ENCODE results near the gene CTDSPL2. TPM values are rescaled to one million over a fixed set of nuclear protein-coding genes. Genes with fewer than 3 reads are reported as not detected.
"Not testable (repeated sequence)": the region's sequence is repeated elsewhere in the genome, so short reads cannot be mapped to it uniquely, and the experiment has no call there.

Gene CTDSPL2
- total and polyA plus RNA-seq, 4 experiments from 2014 or later = 33.5 to 74.4 (median 58.3) TPM

- ChIA-PET CTCF (ENCODE audit: partially characterized antibody) (interaction anchor here (1.0 to 2.6 kb wide), 4 partner anchors 14 to 31 kb away, joined by 3 to 12 read pairs (median 5); no protein-coding TSS in a partner anchor), POLR2A (ENCODE audit: partially characterized antibody) (interaction anchor here (1.3 kb wide), 1 partner anchor 14 kb away, joined by 3 read pairs; no protein-coding TSS in a partner anchor)
- H3K27ac Mint-ChIP-seq; intact Hi-C loops (cut with micrococcal nuclease); DNase-seq; H3K27ac ChIP-seq (ENCODE audit: low read depth, low read length); H3K27me3 ChIP-seq (ENCODE audit: insufficient read depth, low read length); H3K9me3 Mint-ChIP-seq; H3K9me3 ChIP-seq (ENCODE audit: control insufficient read depth in 1 of 2, low read length in 2 of 2); H3K36me3 ChIP-seq (ENCODE audit: insufficient read depth, low read length); H3K27me3 Mint-ChIP-seq; H3K4me3 Mint-ChIP-seq; H3K4me3 ChIP-seq (ENCODE audit: low read length in 2 of 2): not testable (repeated sequence)
- H3K4me1 Mint-ChIP-seq = peaks cover 13 to 39% (median 24%) of the 10 kb centered on the region in 4 donors
- H3K4me1 ChIP-seq (ENCODE audit: insufficient read depth, low read length) = peaks cover 17% of the 10 kb centered on the region
- H3K36me3 Mint-ChIP-seq = peaks cover 0 to 23% of the 10 kb centered on the region in 2 donors
Observed at GRCh38 chr15:44532275-44532674, 104.8 kb downstream of the CTDSPL2 start.

GRCh38 chr15:44532689-44533088 lies 105.3 kb downstream of the CTDSPL2 start:
- intact Hi-C loops (cut with micrococcal nuclease) = no loop called here
- no peak overlapping the region for H3K27ac ChIP-seq (ENCODE audit: low read depth, low read length)
- H3K27me3 Mint-ChIP-seq = no peaks in the 10 kb centered on the region

GRCh38 chr15:44535092-44535491 lies 107.7 kb downstream of the CTDSPL2 start:
- no peaks in the 10 kb centered on the region for H3K27me3 ChIP-seq (ENCODE audit: insufficient read depth, low read length)
- no peak for DNase-seq
- H3K9me3 ChIP-seq (ENCODE audit: control insufficient read depth in 1 of 2, low read length in 2 of 2) = no peaks in the 10 kb centered on the region
- H3K4me1 Mint-ChIP-seq = peaks cover 21 to 53% (median 33%) of the 10 kb centered on the region in 4 donors
- H3K4me3 Mint-ChIP-seq = peak overlapping the region; percentile 68 to 93 (median 87)
- H3K27me3 Mint-ChIP-seq = no peaks in the 10 kb centered on the region
- no peak overlapping the region for H3K27ac ChIP-seq (ENCODE audit: low read depth, low read length)
- ChIA-PET CTCF (ENCODE audit: partially characterized antibody) (interaction anchor here (1.0 kb wide), 1 partner anchor 11 kb away, joined by 5 read pairs; no protein-coding TSS in a partner anchor), POLR2A (ENCODE audit: partially characterized antibody) (no interaction called here)
- H3K4me3 ChIP-seq (ENCODE audit: low read length in 2 of 2) = no peak overlapping the region
- no peaks in the 10 kb centered on the region for H3K36me3 ChIP-seq (ENCODE audit: insufficient read depth, low read length)
- peak overlapping the region in 6 of 7 donors; percentile 38 to 91 (median 84) for H3K27ac Mint-ChIP-seq
- H3K9me3 Mint-ChIP-seq = no peaks in the 10 kb centered on the region
- peaks cover 29% of the 10 kb centered on the region for H3K4me1 ChIP-seq (ENCODE audit: insufficient read depth, low read length)
- H3K36me3 Mint-ChIP-seq = peaks cover 3 to 30% of the 10 kb centered on the region in 2 donors
- intact Hi-C loops (cut with micrococcal nuclease) = loop anchor here (5.0 kb wide), 2 partner anchors 127 to 192 kb away; partner anchors contain the start of gene SPG11

More at GRCh38 chr15:44532689-44533088, 105.3 kb downstream of the CTDSPL2 start:
- peak overlapping the region in 2 of 8 donors; percentile 36 to 52 for H3K4me3 Mint-ChIP-seq
- peaks cover 0 to 24% of the 10 kb centered on the region in 2 donors for H3K36me3 Mint-ChIP-seq
- no peak for DNase-seq
- H3K4me1 Mint-ChIP-seq = peaks cover 13 to 40% (median 24%) of the 10 kb centered on the region in 4 donors
- no peaks in the 10 kb centered on the region for H3K9me3 ChIP-seq (ENCODE audit: control insufficient read depth in 1 of 2, low read length in 2 of 2)
- H3K9me3 Mint-ChIP-seq = no peaks in the 10 kb centered on the region
- H3K27ac Mint-ChIP-seq = peak overlapping the region in 4 of 7 donors; percentile 18 to 79 (median 74)
- H3K36me3 ChIP-seq (ENCODE audit: insufficient read depth, low read length) = no peaks in the 10 kb centered on the region
- no peak overlapping the region for H3K4me3 ChIP-seq (ENCODE audit: low read length in 2 of 2)
- H3K4me1 ChIP-seq (ENCODE audit: insufficient read depth, low read length) = peaks cover 17% of the 10 kb centered on the region
- no peaks in the 10 kb centered on the region for H3K27me3 ChIP-seq (ENCODE audit: insufficient read depth, low read length)
- CTCF ChIA-PET (ENCODE audit: partially characterized antibody) = interaction anchor here (1.0 to 2.6 kb wide), 4 partner anchors 13 to 31 kb away, joined by 3 to 12 read pairs (median 5); no protein-coding TSS in a partner anchor
- POLR2A ChIA-PET (ENCODE audit: partially characterized antibody) = interaction anchor here (1.3 kb wide), 1 partner anchor 14 kb away, joined by 3 read pairs; no protein-coding TSS in a partner anchor

DNA sequence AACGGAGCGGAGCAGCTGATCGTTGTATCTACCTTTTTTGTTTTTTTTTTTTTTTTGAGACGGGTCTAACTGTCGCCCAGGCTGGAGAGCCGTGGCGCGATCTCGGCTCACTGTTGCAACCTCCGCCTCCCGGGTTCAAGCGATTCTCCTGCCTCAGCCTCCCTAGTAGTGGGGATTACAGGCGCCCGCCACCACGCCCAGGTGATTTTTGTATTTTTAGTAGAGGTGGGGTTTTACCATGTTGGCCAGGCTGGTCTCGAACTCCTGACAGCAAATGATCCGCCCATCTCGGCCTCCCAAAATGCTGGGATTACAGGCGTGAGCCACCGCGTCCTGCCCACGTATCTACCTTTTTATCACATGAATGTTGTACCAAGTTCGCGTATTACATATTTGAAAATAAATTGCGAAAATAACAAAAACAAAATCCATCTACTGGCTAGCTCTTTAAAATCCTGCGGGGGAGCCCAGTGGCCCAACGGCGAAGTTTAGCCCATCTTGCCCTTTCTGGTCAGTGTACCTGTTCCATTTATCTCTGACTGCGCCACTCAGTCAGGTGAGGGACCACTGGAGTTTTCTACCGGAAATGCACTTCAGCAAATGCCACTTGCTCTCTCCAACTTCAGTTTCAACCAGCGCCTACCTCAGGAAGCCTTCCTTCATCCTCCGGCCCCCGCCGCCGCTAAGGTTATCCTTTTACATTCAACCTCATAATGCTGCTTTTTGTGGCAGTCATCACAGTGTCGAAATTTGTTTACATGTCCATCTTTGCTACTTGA lies 108.3 kb downstream of the CTDSPL2 start:
- no peaks in the 10 kb centered on the region for H3K27me3 ChIP-seq (ENCODE audit: insufficient read depth, low read length)
- Mint-ChIP-seq H3K4me3 (peak overlapping the region; percentile 83 to 96 (median 92)), H3K4me1 (peaks cover 26 to 56% (median 36%) of the 10 kb centered on the region in 4 donors), H3K9me3 (no peaks in the 10 kb centered on the region), H3K36me3 (peaks cover 3 to 35% of the 10 kb centered on the region in 2 donors), H3K27ac (peak overlapping the region; percentile 88 to 97 (median 95)), H3K27me3 (no peaks in the 10 kb centered on the region)
- intact Hi-C loops (cut with micrococcal nuclease) = loop anchor here (1.0 to 5.0 kb wide), 6 partner anchors 19 to 663 kb away; partner anchors contain the start of genes CTDSPL2, GOLM2 and SPG11
- DNase-seq = peak; percentile 20 to 39 (median 25)
- H3K4me3 ChIP-seq (ENCODE audit: low read length in 2 of 2) = peak overlapping the region; percentile 65 to 71
- H3K9me3 ChIP-seq (ENCODE audit: control insufficient read depth in 1 of 2, low read length in 2 of 2) = no peaks in the 10 kb centered on the region
- POLR2A ChIA-PET (ENCODE audit: partially characterized antibody) = interaction anchor here (2.8 kb wide), 1 partner anchor 175 kb away, joined by 14 read pairs; the partner anchor contains the start of genes B2M and PATL2
- CTCF ChIA-PET (ENCODE audit: partially characterized antibody) = interaction anchor here (1.0 kb wide), 1 partner anchor 10 kb away, joined by 5 read pairs; no protein-coding TSS in a partner anchor
- peaks cover 34% of the 10 kb centered on the region for H3K4me1 ChIP-seq (ENCODE audit: insufficient read depth, low read length)
- H3K36me3 ChIP-seq (ENCODE audit: insufficient read depth, low read length) = no peaks in the 10 kb centered on the region
- H3K27ac ChIP-seq (ENCODE audit: low read depth, low read length) = peak overlapping the region; percentile 91

GRCh38 chr15:44536302-44536961 lies 109.0 kb downstream of the CTDSPL2 start:
- H3K4me3 Mint-ChIP-seq = peak overlapping the region; percentile 83 to 96 (median 92)
- peak overlapping the region; percentile 65 to 71 for H3K4me3 ChIP-seq (ENCODE audit: low read length in 2 of 2)
- peaks cover 30 to 61% (median 42%) of the 10 kb centered on the region in 4 donors for H3K4me1 Mint-ChIP-seq
- DNase-seq = no peak
- peaks cover 5% of the 10 kb centered on the region for H3K36me3 ChIP-seq (ENCODE audit: insufficient read depth, low read length)
- peak overlapping the region; percentile 88 to 97 (median 95) for H3K27ac Mint-ChIP-seq
- H3K27me3 Mint-ChIP-seq = no peaks in the 10 kb centered on the region
- H3K27me3 ChIP-seq (ENCODE audit: insufficient read depth, low read length) = no peaks in the 10 kb centered on the region
- intact Hi-C loops (cut with micrococcal nuclease) = loop anchor here (1.0 to 5.0 kb wide), 6 partner anchors 18 to 662 kb away; partner anchors contain the start of genes CTDSPL2, GOLM2 and SPG11
- H3K36me3 Mint-ChIP-seq = peaks cover 6 to 42% of the 10 kb centered on the region in 2 donors
- POLR2A ChIA-PET (ENCODE audit: partially characterized antibody) = interaction anchor here (0.7 to 2.8 kb wide), 20 partner anchors 8 to 787 kb away, joined by 3 to 39 read pairs (median 5); partner anchors contain the start of genes B2M, CTDSPL2, GOLM2 and MFAP1
- H3K4me1 ChIP-seq (ENCODE audit: insufficient read depth, low read length) = peaks cover 41% of the 10 kb centered on the region
- no peaks in the 10 kb centered on the region for H3K9me3 Mint-ChIP-seq
- H3K27ac ChIP-seq (ENCODE audit: low read depth, low read length) = peak overlapping the region; percentile 91
- CTCF ChIA-PET (ENCODE audit: partially characterized antibody) = interaction anchor here (0.7 to 1.9 kb wide), 3 partner anchors 8 to 10 kb away, joined by 3 to 17 read pairs (median 5); no protein-coding TSS in a partner anchor
- H3K9me3 ChIP-seq (ENCODE audit: control insufficient read depth in 1 of 2, low read length in 2 of 2) = no peaks in the 10 kb centered on the region

GRCh38 chr15:44536962-44537734 lies 109.7 kb downstream of the CTDSPL2 start, which contains the start of gene EIF3J:
EIF3J (plus strand) TSS chr15:44537147; CDS start chr15:44537195, 48 bp downstream.
- peak within 1 kb of the TSS; percentile 91 for H3K27ac ChIP-seq (ENCODE audit: low read depth, low read length)
- Mint-ChIP-seq H3K27ac (peak within 1 kb of the TSS; percentile 88 to 97 (median 96)), H3K36me3 (peaks cover 12 to 47% of the 10 kb centered on the region in 2 donors), H3K4me3 (peak within 1 kb of the TSS; percentile 83 to 96 (median 92)), H3K27me3 (no peaks in the 10 kb centered on the region), H3K4me1 (peaks cover 36 to 68% (median 48%) of the 10 kb centered on the region in 4 donors), H3K9me3 (no peaks in the 10 kb centered on the region)
- peaks cover 48% of the 10 kb centered on the region for H3K4me1 ChIP-seq (ENCODE audit: insufficient read depth, low read length)
- DNase-seq = peak; percentile 94 to 96 (median 96)
- H3K27me3 ChIP-seq (ENCODE audit: insufficient read depth, low read length) = no peaks in the 10 kb centered on the region
- intact Hi-C loops (cut with micrococcal nuclease) = loop anchor here (1.0 to 5.0 kb wide), 6 partner anchors 18 to 662 kb away; partner anchors contain the start of genes CTDSPL2, GOLM2 and SPG11
- H3K36me3 ChIP-seq (ENCODE audit: insufficient read depth, low read length) = peaks cover 5% of the 10 kb centered on the region
- no peaks in the 10 kb centered on the region for H3K9me3 ChIP-seq (ENCODE audit: control insufficient read depth in 1 of 2, low read length in 2 of 2)
- peak within 1 kb of the TSS; percentile 71 to 90 for H3K4me3 ChIP-seq (ENCODE audit: low read length in 2 of 2)
- ChIA-PET CTCF (ENCODE audit: partially characterized antibody) (interaction anchor here (0.7 to 1.9 kb wide), 2 partner anchors 9 kb away, joined by 3 to 17 read pairs; no protein-coding TSS in a partner anchor), POLR2A (ENCODE audit: partially characterized antibody) (interaction anchor here (0.7 to 2.8 kb wide), 22 partner anchors 9 to 788 kb away, joined by 3 to 39 read pairs (median 4); partner anchors contain the start of genes B2M, CTDSPL2, GOLM2 and MFAP1)

All from CD4-positive, alpha-beta memory T cell (primary cell).